Adrenal gland (tissue), 12 donors: ENCODE data around the gene MORN5. TPM values are rescaled to one million over a fixed set of nuclear protein-coding genes. Genes with fewer than 3 reads are reported as not detected.

ENCODE experiments used
- DNase-seq, 7 donors: peaks; one replicate each; pipeline ENCODE4 v3.0.0-alpha.2; 2019 to 2020
- H3K27ac ChIP-seq, 5 donors: fragments of 200-600 bp; sonication (generic) in 4 of 5; 1 replicate in 3 of 5; 2 replicates in 2 of 5; pipeline versions ENCODE4 v1.5.1 to v1.8.0; 2016 to 2020; ENCODE audit warnings: mild to moderate bottlenecking in 1 of 5
- H3K27me3 ChIP-seq: fragments of 200-600 bp; 2 replicates; pipeline ENCODE4 v1.8.0; 2021
- H3K36me3 ChIP-seq, 2 donors: fragments of 200-600 bp; replicated peaks in 1 of 2; 1 replicate in 1 of 2; 2 replicates in 1 of 2; pipeline versions ENCODE4 v1.5.1 to v1.8.0; 2018 to 2022
- H3K4me1 ChIP-seq, 2 donors: fragments of 200-600 bp; replicated peaks in 1 of 2; 1 replicate in 1 of 2; 2 replicates in 1 of 2; pipeline versions ENCODE4 v1.5.1 to v1.8.0; 2018 to 2021
- H3K4me3 ChIP-seq, 4 donors: fragments of 200-600 bp; sonication (generic) in 3 of 4; one replicate each; pipeline ENCODE4 v1.5.1; 2016 to 2018
- H3K9me3 ChIP-seq, 3 donors: fragments of 200-600 bp; sonication (generic) in 1 of 3; replicated peaks in 1 of 3; 1 replicate in 2 of 3; 2 replicates in 1 of 3; pipeline versions ENCODE4 v1.5.1 to v1.8.0; 2016 to 2021
- POLR2A ChIP-seq, 2 donors: fragments of 450-650 bp; IDR thresholded peaks; one replicate each; pipeline ENCODE4 v1.6.1; 2017; ENCODE audit warnings: antibody characterized with exemption in 2 of 2, mild to moderate bottlenecking in 2 of 2, moderate library complexity in 1 of 2
- WGBS, 4 donors: extraction: QIAGEN DNeasy Blood & Tissue Kit in 2 of 4; methylation state at CpG; one replicate each; pipeline versions ENCODE4 v1.1.5 to v1.1.7; 2013 to 2017; 5-methylcytosine and 5-hydroxymethylcytosine counted together
- intact Hi-C, 2 donors: fragments of 100-400 bp; cut with DNase I; formaldehyde crosslinking; loops; one replicate each; pipeline versions ENCODE4 v1.14.1 to v1.15.0; 2022 to 2023
- polyA plus RNA-seq, 3 donors: library from polyadenylated mRNA; stranded (reverse); fragments of 200-250 nt in 2 of 3; fragments of 350-450 nt in 1 of 3; fragmentation: Illumina TruSeq in 1 of 3; extraction: RNeasy Lipid Tissue Mini Kit (QIAGEN cat#74804) in 1 of 3; gene quantifications; one replicate each; pipeline ENCODE4 v1.2.3, GENCODE V29; 2013 to 2014
- total RNA-seq, 9 donors: library from RNA; depleted of rRNA in 4 of 9; stranded (reverse); fragments of >200 nt in 4 of 9; fragments of 120-200 nt in 1 of 9; fragmentation: NEBNext Ultra II Directional in 1 of 9; extraction: Animal tissue kit (Norgen Biotek cat#: 25700) in 1 of 9; gene quantifications; one replicate each; pipeline versions ENCODE4 v1.1.0 to v1.2.4, GENCODE V29; 2013 to 2023
- TF ChIP-seq, protein P1 (sequence below), 6 experiments: fragments of 450-650 bp in 4 of 6; fragments of 200-600 bp in 2 of 6; sonication (generic) in 1 of 6; IDR thresholded peaks; 1 replicate in 5 of 6; 2 replicates in 1 of 6; pipeline versions ENCODE4 v1.5.1 to v1.8.0; 2016 to 2021; ENCODE audit warnings: antibody characterized with exemption in 6 of 6, mild to moderate bottlenecking in 2 of 6, moderate library complexity in 1 of 6
- donor health status: healthy with polysubstance abuse.
- donor health status: Bipolar disorder and iron deficiency.
- donor health status: DM: yes; HTN: yes; CAD: no.
- donor health status: DM: no; HTN: no; CAD: no.
- donor health status: DM: no; HTN: no; CAD: no.
- donor health status: DM: yes; HTN: yes; CAD: no.

Gene MORN5
- total and polyA plus RNA-seq, 12 donors: 0.78 to 1.7 (median 0.80) TPM; not detected in 8

DNA sequence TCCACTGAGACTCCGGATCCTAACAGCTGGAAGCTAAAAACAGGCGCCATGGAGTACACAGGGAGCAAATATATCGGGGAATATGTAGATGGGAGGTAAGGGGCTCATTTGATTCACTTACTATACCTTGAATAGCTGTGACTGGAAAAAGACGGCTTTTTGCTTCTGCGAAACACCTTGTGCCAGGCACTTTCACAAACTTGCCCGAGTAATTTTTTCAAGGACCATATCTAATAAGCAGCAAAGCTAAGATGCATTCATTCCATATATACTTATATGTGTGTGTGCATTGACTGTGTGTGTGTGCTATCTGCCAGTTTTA is 178 bp downstream of the MORN5 start:
- TF ChIP-seq, protein P1, sequence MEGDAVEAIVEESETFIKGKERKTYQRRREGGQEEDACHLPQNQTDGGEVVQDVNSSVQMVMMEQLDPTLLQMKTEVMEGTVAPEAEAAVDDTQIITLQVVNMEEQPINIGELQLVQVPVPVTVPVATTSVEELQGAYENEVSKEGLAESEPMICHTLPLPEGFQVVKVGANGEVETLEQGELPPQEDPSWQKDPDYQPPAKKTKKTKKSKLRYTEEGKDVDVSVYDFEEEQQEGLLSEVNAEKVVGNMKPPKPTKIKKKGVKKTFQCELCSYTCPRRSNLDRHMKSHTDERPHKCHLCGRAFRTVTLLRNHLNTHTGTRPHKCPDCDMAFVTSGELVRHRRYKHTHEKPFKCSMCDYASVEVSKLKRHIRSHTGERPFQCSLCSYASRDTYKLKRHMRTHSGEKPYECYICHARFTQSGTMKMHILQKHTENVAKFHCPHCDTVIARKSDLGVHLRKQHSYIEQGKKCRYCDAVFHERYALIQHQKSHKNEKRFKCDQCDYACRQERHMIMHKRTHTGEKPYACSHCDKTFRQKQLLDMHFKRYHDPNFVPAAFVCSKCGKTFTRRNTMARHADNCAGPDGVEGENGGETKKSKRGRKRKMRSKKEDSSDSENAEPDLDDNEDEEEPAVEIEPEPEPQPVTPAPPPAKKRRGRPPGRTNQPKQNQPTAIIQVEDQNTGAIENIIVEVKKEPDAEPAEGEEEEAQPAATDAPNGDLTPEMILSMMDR (IDR thresholded peaks at IDR 0.05): no peak
- TF ChIP-seq POLR2A (IDR thresholded peaks at IDR 0.05): no peak
- peak overlapping the region in 2 of 5 donors; percentile 71 to 85 for H3K27ac ChIP-seq

DNA sequence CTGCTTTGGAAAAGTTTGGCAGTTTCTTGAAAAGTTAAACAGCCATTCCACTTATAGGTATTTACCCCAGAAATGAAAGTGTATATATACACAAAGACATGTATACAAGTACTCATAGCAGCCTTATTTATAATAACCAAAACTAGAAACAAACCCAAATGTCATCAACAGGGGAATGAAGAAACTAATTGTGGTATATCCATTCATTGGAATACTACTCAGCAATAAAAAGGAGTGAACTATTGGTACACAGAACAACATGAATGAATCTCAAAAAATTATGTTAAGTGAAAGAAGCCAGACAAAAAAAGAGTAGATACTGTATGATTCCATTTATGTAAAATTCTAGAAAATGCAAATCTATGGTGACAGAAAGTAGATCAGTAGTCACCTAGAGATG is 2.7 kb downstream of the MORN5 start:
- H3K4me1 ChIP-seq: peaks cover 8 to 21% of the 10 kb centered on the region in 2 donors

More for the DNA sequence above, 178 bp downstream of the MORN5 start:
- no peaks in the 10 kb centered on the region for H3K27me3 ChIP-seq
- no peaks in the 10 kb centered on the region for H3K36me3 ChIP-seq
- H3K4me1 ChIP-seq: peaks cover 18 to 43% of the 10 kb centered on the region in 2 donors
- intact Hi-C loops: no loop called here
- no peak for DNase-seq
- H3K4me3 ChIP-seq: peak overlapping the region in 1 of 4 donors; percentile 69
- 17 to 22% (median 17%) methylated on average over 6 of the region's 6 CpGs for WGBS, 4 donors
- no peaks in the 10 kb centered on the region for H3K9me3 ChIP-seq

DNA sequence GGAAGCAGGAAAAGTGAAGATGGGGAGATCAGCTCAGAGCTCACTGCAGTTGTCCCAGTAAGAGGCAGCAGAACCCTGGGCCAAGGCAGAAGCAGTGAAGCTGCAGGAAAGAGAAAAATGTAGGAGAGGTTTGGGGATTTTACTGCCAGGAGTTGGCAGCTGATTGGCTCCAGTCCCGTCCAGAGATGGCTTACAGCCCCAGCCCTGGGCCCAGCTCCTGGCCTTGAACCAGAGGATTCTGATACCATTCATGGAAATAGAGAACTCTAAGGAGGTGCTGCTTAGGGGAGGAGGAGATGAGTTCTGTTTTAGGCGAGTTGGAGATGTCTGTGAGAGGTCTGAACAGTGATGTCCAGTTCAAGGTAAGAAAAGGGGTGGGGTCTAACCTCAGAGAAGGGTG is 4.6 kb downstream of the MORN5 start:
- H3K27me3 ChIP-seq: no peaks in the 10 kb centered on the region
- DNase-seq: peak in 3 of 7 donors; percentile 15 to 35 (median 22)
- no peak overlapping the region for H3K4me3 ChIP-seq
- H3K9me3 ChIP-seq: no peaks in the 10 kb centered on the region
- H3K27ac ChIP-seq: no peak overlapping the region
- TF ChIP-seq, protein P1 (IDR thresholded peaks at IDR 0.05): no peak
- no peak for TF ChIP-seq POLR2A (IDR thresholded peaks at IDR 0.05)
- intact Hi-C loops: no loop called here
- H3K36me3 ChIP-seq: no peaks in the 10 kb centered on the region
- peaks cover 0 to 4% of the 10 kb centered on the region in 2 donors for H3K4me1 ChIP-seq
- WGBS, 4 donors: 17 to 39% (median 32%) methylated on average over 2 of the region's 2 CpGs

More for the DNA sequence above, 2.7 kb downstream of the MORN5 start:
- TF ChIP-seq, protein P1 (IDR thresholded peaks at IDR 0.05): no peak
- TF ChIP-seq POLR2A (IDR thresholded peaks at IDR 0.05): no peak
- Histone ChIP-seq H3K27ac (no peak overlapping the region), H3K27me3 (no peaks in the 10 kb centered on the region), H3K36me3 (no peaks in the 10 kb centered on the region), H3K9me3 (no peaks in the 10 kb centered on the region), H3K4me3 (no peak overlapping the region)
- no peak for DNase-seq
- intact Hi-C loops: no loop called here

DNA sequence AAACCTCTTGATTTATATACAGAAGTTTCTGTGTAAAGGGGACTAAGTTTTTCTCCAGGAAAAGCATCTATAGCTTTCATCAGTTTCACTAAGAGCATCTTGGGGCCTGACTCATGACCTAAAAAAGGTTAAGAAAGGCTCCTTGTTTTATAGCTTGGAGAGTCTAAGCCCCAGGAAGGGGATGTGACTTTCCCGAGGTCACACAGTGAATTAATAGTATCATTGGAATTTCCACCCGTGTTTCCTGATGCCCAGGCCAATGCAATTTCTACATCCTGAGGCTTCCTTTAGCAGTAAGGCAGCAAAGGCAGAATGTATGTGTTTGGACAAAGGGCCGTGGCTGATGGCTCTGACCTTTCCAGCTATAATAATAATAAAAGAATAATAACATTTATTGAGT is 8.6 kb downstream of the MORN5 start:
- no peak for TF ChIP-seq POLR2A (IDR thresholded peaks at IDR 0.05)
- TF ChIP-seq, protein P1 (IDR thresholded peaks at IDR 0.05): no peak
- Histone ChIP-seq H3K27me3 (no peaks in the 10 kb centered on the region), H3K9me3 (no peaks in the 10 kb centered on the region), H3K4me3 (no peak overlapping the region), H3K27ac (no peak overlapping the region), H3K4me1 (no peaks in the 10 kb centered on the region), H3K36me3 (no peaks in the 10 kb centered on the region)
- DNase-seq: no peak
- 47 to 65% (median 57%) methylated on average over 3 of the region's 3 CpGs for WGBS, 4 donors
- intact Hi-C loops: no loop called here
